SK-N-SH treated with all-trans-retinoic acid at 6 μM for 48 hours (cell line): Measurements from ENCODE around the gene RAB31.

Source experiments
- ATAC-seq: fragments of 200-7000 bp; cut with Tn5 transposase; 3 replicates; pipeline ENCODE4 v1.9.1; 2020; ENCODE audit warnings: mild to moderate bottlenecking, moderate library complexity
- ARNTL ChIP-seq: fragments of 450-650 bp; formaldehyde crosslinking; IDR thresholded peaks from 2 replicates; pipeline ENCODE4 v1.5.0; 2020; ENCODE audit warnings: low read depth, mild to moderate bottlenecking, moderate library complexity, borderline replicate concordance
- BACH2 ChIP-seq: fragments of 250-450 bp; sonication (Bioruptor Pico); IDR thresholded peaks from 2 replicates; pipeline ENCODE4 v1.9.0; 2021; ENCODE audit warnings: mild to moderate bottlenecking, borderline replicate concordance
- CSDC2 ChIP-seq: fragments of 250-450 bp; sonication (Bioruptor Pico); IDR thresholded peaks from 2 replicates; pipeline ENCODE4 v1.5.0; 2020; ENCODE audit warnings: mild to moderate bottlenecking, moderate library complexity
- ESRRG ChIP-seq: fragments of 250-450 bp; sonication (Bioruptor Pico); IDR thresholded peaks from 2 replicates; pipeline ENCODE4 v1.6.1; 2021; ENCODE audit warnings: mild to moderate bottlenecking
- GLIS3 ChIP-seq: fragments of 250-450 bp; sonication (Bioruptor Pico); IDR thresholded peaks from 2 replicates; pipeline ENCODE4 v1.5.0; 2020; ENCODE audit warnings: mild to moderate bottlenecking, moderate library complexity
- ISL1 ChIP-seq: fragments of 250-450 bp; sonication (Bioruptor Pico); IDR thresholded peaks from 2 replicates; pipeline ENCODE4 v2.1.2; 2022; ENCODE audit warnings: mild to moderate bottlenecking, moderate library complexity
- OSR1 ChIP-seq: fragments of 250-450 bp; sonication (Bioruptor Pico); IDR thresholded peaks from 2 replicates; pipeline ENCODE4 v1.8.0; 2022; ENCODE audit warnings: moderate library complexity, mild to moderate bottlenecking, inconsistent platforms
- PATZ1 ChIP-seq: fragments of 250-450 bp; sonication (Bioruptor Pico); IDR thresholded peaks from 2 replicates; pipeline ENCODE4 v1.8.0; 2020; ENCODE audit warnings: mild to moderate bottlenecking, moderate library complexity, borderline replicate concordance
- PPARA ChIP-seq: fragments of 250-450 bp; sonication (Bioruptor Pico); IDR thresholded peaks from 2 replicates; pipeline ENCODE4 v1.5.0; 2020; ENCODE audit warnings: mild to moderate bottlenecking, borderline replicate concordance
- RARB ChIP-seq: fragments of 250-450 bp; sonication (Bioruptor Pico); IDR thresholded peaks from 2 replicates; pipeline ENCODE4 v1.8.0; 2021; ENCODE audit warnings: mild to moderate bottlenecking, moderate library complexity
- SNAI2 ChIP-seq: fragments of 250-450 bp; sonication (Bioruptor Pico); IDR thresholded peaks from 2 replicates; pipeline ENCODE4 v1.5.0; 2020; ENCODE audit warnings: mild to moderate bottlenecking, moderate library complexity
- TCF4 ChIP-seq: fragments of 250-450 bp; sonication (Bioruptor Pico); IDR thresholded peaks from 2 replicates; pipeline ENCODE4 v1.8.0; 2021; ENCODE audit warnings: mild to moderate bottlenecking, moderate library complexity, borderline replicate concordance
- TOX ChIP-seq: fragments of 250-450 bp; sonication (Bioruptor Pico); IDR thresholded peaks from 2 replicates; pipeline ENCODE4 v1.8.0; 2021; ENCODE audit warnings: mild to moderate bottlenecking, moderate library complexity, borderline replicate concordance
- ZC3H10 ChIP-seq: fragments of 250-450 bp; sonication (Bioruptor Pico); IDR thresholded peaks from 2 replicates; pipeline ENCODE4 v1.5.1; 2021; ENCODE audit warnings: mild to moderate bottlenecking, moderate library complexity
- ZFP3 ChIP-seq: fragments of 250-450 bp; sonication (Bioruptor Pico); IDR thresholded peaks from 2 replicates; pipeline ENCODE4 v1.5.0; 2020; ENCODE audit warnings: mild to moderate bottlenecking, moderate library complexity
- ZFP30 ChIP-seq: fragments of 450-650 bp; formaldehyde crosslinking; IDR thresholded peaks from 2 replicates; pipeline ENCODE4 v1.5.0; 2022; ENCODE audit warnings: mild to moderate bottlenecking, moderate library complexity
- ZNF565 ChIP-seq: fragments of 450-650 bp; formaldehyde crosslinking; conservative IDR thresholded peaks from 2 replicates; pipeline ENCODE4 v1.5.0; 2020; ENCODE audit warnings: low read depth, mild to moderate bottlenecking, moderate library complexity
- ZNF70 ChIP-seq: fragments of 450-650 bp; formaldehyde crosslinking; IDR thresholded peaks from 2 replicates; pipeline ENCODE4 v1.5.0; 2020; ENCODE audit warnings: mild to moderate bottlenecking, moderate library complexity
- ZNF8 ChIP-seq: fragments of 450-650 bp; formaldehyde crosslinking; IDR thresholded peaks from 2 replicates; pipeline ENCODE4 v1.5.0; 2020; ENCODE audit warnings: mild to moderate bottlenecking, moderate library complexity
- TF ChIP-seq, protein P1 (sequence below): fragments of 250-450 bp; sonication (Bioruptor Pico); IDR thresholded peaks from 2 replicates; pipeline ENCODE4 v1.8.0; 2021; ENCODE audit warnings: low read depth, mild to moderate bottlenecking, moderate library complexity, borderline replicate concordance
- TF ChIP-seq, protein P2 (sequence below): fragments of 250-450 bp; sonication (Bioruptor Pico); IDR thresholded peaks from 2 replicates; pipeline ENCODE4 v1.5.1; 2021; ENCODE audit warnings: mild to moderate bottlenecking, moderate library complexity
- TF ChIP-seq, protein P3 (sequence below): fragments of 250-450 bp; sonication (Bioruptor Pico); IDR thresholded peaks from 2 replicates; pipeline ENCODE4 v1.5.0; 2020; ENCODE audit warnings: mild to moderate bottlenecking, moderate library complexity
- TF ChIP-seq, protein P4 (sequence below): fragments of 250-450 bp; sonication (Bioruptor Pico); IDR thresholded peaks from 2 replicates; pipeline ENCODE4 v1.5.1; 2020; ENCODE audit warnings: low read depth, mild to moderate bottlenecking, moderate library complexity

RAB31 gene

GRCh38 chr18:9771261-9771976, 63.3 kb downstream of the RAB31 start:
- ATAC-seq: peak; percentile 99
- TF ChIP-seq, protein P1, sequence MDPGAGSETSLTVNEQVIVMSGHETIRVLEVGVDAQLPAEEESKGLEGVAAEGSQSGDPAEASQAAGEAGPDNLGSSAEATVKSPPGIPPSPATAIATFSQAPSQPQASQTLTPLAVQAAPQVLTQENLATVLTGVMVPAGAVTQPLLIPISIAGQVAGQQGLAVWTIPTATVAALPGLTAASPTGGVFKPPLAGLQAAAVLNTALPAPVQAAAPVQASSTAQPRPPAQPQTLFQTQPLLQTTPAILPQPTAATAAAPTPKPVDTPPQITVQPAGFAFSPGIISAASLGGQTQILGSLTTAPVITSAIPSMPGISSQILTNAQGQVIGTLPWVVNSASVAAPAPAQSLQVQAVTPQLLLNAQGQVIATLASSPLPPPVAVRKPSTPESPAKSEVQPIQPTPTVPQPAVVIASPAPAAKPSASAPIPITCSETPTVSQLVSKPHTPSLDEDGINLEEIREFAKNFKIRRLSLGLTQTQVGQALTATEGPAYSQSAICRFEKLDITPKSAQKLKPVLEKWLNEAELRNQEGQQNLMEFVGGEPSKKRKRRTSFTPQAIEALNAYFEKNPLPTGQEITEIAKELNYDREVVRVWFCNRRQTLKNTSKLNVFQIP (CRISPR knock-in tag): no peak
- TF ChIP-seq ISL1 (CRISPR knock-in tag): no peak
- no peak for TF ChIP-seq RARB (CRISPR knock-in tag)
- no peak for TF ChIP-seq ZFP3 (CRISPR knock-in tag)
- TF ChIP-seq ESRRG (CRISPR knock-in tag): no peak
- no peak for TF ChIP-seq PPARA (CRISPR knock-in tag)
- TF ChIP-seq ZC3H10 (CRISPR knock-in tag): no peak
- TF ChIP-seq ZNF565 (CRISPR knock-in tag): no peak
- no peak for TF ChIP-seq BACH2 (CRISPR knock-in tag)
- no peak for TF ChIP-seq OSR1 (CRISPR knock-in tag)
- no peak for TF ChIP-seq ZFP30 (CRISPR knock-in tag)
- no peak for TF ChIP-seq SNAI2
- TF ChIP-seq, protein P2, sequence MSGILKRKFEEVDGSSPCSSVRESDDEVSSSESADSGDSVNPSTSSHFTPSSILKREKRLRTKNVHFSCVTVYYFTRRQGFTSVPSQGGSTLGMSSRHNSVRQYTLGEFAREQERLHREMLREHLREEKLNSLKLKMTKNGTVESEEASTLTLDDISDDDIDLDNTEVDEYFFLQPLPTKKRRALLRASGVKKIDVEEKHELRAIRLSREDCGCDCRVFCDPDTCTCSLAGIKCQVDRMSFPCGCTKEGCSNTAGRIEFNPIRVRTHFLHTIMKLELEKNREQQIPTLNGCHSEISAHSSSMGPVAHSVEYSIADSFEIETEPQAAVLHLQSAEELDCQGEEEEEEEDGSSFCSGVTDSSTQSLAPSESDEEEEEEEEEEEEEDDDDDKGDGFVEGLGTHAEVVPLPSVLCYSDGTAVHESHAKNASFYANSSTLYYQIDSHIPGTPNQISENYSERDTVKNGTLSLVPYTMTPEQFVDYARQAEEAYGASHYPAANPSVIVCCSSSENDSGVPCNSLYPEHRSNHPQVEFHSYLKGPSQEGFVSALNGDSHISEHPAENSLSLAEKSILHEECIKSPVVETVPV (CRISPR knock-in tag): no peak
- TF ChIP-seq, protein P3, sequence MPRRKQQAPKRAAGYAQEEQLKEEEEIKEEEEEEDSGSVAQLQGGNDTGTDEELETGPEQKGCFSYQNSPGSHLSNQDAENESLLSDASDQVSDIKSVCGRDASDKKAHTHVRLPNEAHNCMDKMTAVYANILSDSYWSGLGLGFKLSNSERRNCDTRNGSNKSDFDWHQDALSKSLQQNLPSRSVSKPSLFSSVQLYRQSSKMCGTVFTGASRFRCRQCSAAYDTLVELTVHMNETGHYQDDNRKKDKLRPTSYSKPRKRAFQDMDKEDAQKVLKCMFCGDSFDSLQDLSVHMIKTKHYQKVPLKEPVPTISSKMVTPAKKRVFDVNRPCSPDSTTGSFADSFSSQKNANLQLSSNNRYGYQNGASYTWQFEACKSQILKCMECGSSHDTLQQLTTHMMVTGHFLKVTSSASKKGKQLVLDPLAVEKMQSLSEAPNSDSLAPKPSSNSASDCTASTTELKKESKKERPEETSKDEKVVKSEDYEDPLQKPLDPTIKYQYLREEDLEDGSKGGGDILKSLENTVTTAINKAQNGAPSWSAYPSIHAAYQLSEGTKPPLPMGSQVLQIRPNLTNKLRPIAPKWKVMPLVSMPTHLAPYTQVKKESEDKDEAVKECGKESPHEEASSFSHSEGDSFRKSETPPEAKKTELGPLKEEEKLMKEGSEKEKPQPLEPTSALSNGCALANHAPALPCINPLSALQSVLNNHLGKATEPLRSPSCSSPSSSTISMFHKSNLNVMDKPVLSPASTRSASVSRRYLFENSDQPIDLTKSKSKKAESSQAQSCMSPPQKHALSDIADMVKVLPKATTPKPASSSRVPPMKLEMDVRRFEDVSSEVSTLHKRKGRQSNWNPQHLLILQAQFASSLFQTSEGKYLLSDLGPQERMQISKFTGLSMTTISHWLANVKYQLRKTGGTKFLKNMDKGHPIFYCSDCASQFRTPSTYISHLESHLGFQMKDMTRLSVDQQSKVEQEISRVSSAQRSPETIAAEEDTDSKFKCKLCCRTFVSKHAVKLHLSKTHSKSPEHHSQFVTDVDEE (CRISPR knock-in tag): no peak
- TF ChIP-seq ZNF8 (CRISPR knock-in tag): no peak
- no peak for TF ChIP-seq ZNF70 (CRISPR knock-in tag)
- TF ChIP-seq ARNTL (CRISPR knock-in tag): no peak
- no peak for TF ChIP-seq TOX (CRISPR knock-in tag)
- TF ChIP-seq GLIS3: no peak
- no peak for TF ChIP-seq CSDC2 (CRISPR knock-in tag)

- no peak for ATAC-seq
- TF ChIP-seq ZNF70 (CRISPR knock-in tag): no peak
- no peak for TF ChIP-seq ZC3H10 (CRISPR knock-in tag)
- no peak for TF ChIP-seq TOX (CRISPR knock-in tag)
- no peak for TF ChIP-seq TCF4 (CRISPR knock-in tag)
- TF ChIP-seq, protein P4, sequence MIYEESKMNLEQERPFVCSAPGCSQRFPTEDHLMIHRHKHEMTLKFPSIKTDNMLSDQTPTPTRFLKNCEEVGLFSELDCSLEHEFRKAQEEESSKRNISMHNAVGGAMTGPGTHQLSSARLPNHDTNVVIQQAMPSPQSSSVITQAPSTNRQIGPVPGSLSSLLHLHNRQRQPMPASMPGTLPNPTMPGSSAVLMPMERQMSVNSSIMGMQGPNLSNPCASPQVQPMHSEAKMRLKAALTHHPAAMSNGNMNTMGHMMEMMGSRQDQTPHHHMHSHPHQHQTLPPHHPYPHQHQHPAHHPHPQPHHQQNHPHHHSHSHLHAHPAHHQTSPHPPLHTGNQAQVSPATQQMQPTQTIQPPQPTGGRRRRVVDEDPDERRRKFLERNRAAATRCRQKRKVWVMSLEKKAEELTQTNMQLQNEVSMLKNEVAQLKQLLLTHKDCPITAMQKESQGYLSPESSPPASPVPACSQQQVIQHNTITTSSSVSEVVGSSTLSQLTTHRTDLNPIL: no peak
- TF ChIP-seq CSDC2 (CRISPR knock-in tag): no peak
- no peak for TF ChIP-seq PATZ1 (CRISPR knock-in tag)
- no peak for TF ChIP-seq PPARA (CRISPR knock-in tag)
These were observed 64.0 kb downstream of the RAB31 start for GRCh38 chr18:9771977-9772660.
